GM12865 (cell line): ENCODE data around the gene ZBED4.
"Not testable (repeated sequence)": the region's sequence is repeated elsewhere in the genome, so short reads cannot be mapped to it uniquely, and the experiment has no call there.

ENCODE experiments used
- DNase-seq: peaks from one replicate; pipeline ENCODE4 v3.0.0; 2010; ENCODE audit warnings: low read depth
- H3K4me3 ChIP-seq: 2 replicates; pipeline ENCODE4 v1.5.1; 2011; ENCODE audit warnings: mild to moderate bottlenecking, low read depth, low read length, control low read depth
- TF ChIP-seq, protein P1 (sequence below): IDR thresholded peaks from 2 replicates; pipeline ENCODE4 v1.5.1; 2011; ENCODE audit warnings: low read length, control low read depth, low read depth, inconsistent platforms; ENCODE audit not compliant: insufficient read depth; ENCODE audit errors: missing control alignments

ZBED4 gene

GRCh38 chr22:49850021-49850911 lies 3.4 kb upstream of the ZBED4 start:
- TF ChIP-seq, protein P1, sequence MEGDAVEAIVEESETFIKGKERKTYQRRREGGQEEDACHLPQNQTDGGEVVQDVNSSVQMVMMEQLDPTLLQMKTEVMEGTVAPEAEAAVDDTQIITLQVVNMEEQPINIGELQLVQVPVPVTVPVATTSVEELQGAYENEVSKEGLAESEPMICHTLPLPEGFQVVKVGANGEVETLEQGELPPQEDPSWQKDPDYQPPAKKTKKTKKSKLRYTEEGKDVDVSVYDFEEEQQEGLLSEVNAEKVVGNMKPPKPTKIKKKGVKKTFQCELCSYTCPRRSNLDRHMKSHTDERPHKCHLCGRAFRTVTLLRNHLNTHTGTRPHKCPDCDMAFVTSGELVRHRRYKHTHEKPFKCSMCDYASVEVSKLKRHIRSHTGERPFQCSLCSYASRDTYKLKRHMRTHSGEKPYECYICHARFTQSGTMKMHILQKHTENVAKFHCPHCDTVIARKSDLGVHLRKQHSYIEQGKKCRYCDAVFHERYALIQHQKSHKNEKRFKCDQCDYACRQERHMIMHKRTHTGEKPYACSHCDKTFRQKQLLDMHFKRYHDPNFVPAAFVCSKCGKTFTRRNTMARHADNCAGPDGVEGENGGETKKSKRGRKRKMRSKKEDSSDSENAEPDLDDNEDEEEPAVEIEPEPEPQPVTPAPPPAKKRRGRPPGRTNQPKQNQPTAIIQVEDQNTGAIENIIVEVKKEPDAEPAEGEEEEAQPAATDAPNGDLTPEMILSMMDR = no peak
- DNase-seq = no peak
- H3K4me3 ChIP-seq = no peak overlapping the region

- DNase-seq = no peak
- TF ChIP-seq, protein P1 = no peak
- no peak overlapping the region for H3K4me3 ChIP-seq
Observed at GRCh38 chr22:49850959-49851802, 2.5 kb upstream of the ZBED4 start.

DNA sequence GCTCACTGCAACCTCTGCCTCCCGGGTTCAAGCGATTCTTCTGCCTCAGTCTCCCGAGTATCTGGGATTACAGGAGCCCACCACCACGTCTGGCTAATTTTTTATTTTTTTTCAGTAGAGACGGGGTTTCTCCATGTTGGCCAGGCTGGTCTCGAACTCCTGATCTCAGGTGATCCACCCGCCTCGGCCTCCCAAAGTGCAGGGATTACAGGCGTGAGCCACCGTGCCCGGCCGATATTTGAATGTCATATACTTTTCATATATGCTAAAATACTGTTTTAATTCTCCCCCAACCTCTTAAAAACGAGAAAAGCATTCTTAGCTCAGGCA lies 1.1 kb upstream of the ZBED4 start:
- DNase-seq = not testable (repeated sequence)
- H3K4me3 ChIP-seq = peak overlapping the region; percentile 83

GRCh38 chr22:49853981-49854831 lies 562 bp downstream of the ZBED4 start:
- TF ChIP-seq, protein P1 = no peak
- H3K4me3 ChIP-seq = peak overlapping the region; percentile 65
- peak; percentile 44 for DNase-seq

GRCh38 chr22:49855251-49855911 lies 1.7 kb downstream of the ZBED4 start:
- DNase-seq = peak; percentile 14
- H3K4me3 ChIP-seq = peak overlapping the region; percentile 65
- TF ChIP-seq, protein P1 = no peak

GRCh38 chr22:49856343-49856742 lies 2.7 kb downstream of the ZBED4 start:
- no peak for DNase-seq
- H3K4me3 ChIP-seq = no peak overlapping the region
- TF ChIP-seq, protein P1 = no peak
